Fibroblast of pulmonary artery (primary cell): ENCODE data around the gene LARGE1.

Experiments
- DNase-seq: peaks from one replicate; pipeline ENCODE4 v3.0.0-alpha.2; 2010; ENCODE audit warnings: low read depth
- H3K4me3 ChIP-seq: replicated peaks from 2 replicates; pipeline ENCODE4 v1.5.1; 2011; ENCODE audit warnings: low read depth, mild to moderate bottlenecking, control low read depth, low read length, moderate library complexity
- CTCF ChIP-seq: IDR thresholded peaks from 2 replicates; pipeline ENCODE4 v1.5.1; 2011; ENCODE audit warnings: mild to moderate bottlenecking, control low read depth, low read length, inconsistent platforms; ENCODE audit errors: missing control alignments

Gene LARGE1

GRCh38 chr22:33599596-33599995 lies 320.7 kb downstream of the LARGE1 start:
- H3K4me3 ChIP-seq, result no peak overlapping the region
- DNase-seq, result no peak
- no peak for TF ChIP-seq CTCF

- DNase-seq, result no peak
Observed at GRCh38 chr22:33598821-33599220, 321.5 kb downstream of the LARGE1 start.

GRCh38 chr22:33597274-33597985 lies 322.8 kb downstream of the LARGE1 start:
- DNase-seq, result no peak
- no peak for TF ChIP-seq CTCF
- H3K4me3 ChIP-seq, result no peak overlapping the region

More at GRCh38 chr22:33598821-33599220, 321.5 kb downstream of the LARGE1 start:
- TF ChIP-seq CTCF, result no peak
- no peak overlapping the region for H3K4me3 ChIP-seq

- no peak for TF ChIP-seq CTCF
- DNase-seq, result no peak
- H3K4me3 ChIP-seq, result no peak overlapping the region
Observed at GRCh38 chr22:33593818-33594217, 326.5 kb downstream of the LARGE1 start.

GRCh38 chr22:33591946-33592345 lies 328.3 kb downstream of the LARGE1 start:
- no peak for DNase-seq
- no peak for TF ChIP-seq CTCF
- H3K4me3 ChIP-seq, result no peak overlapping the region

GRCh38 chr22:33589297-33589696 lies 331.0 kb downstream of the LARGE1 start:
- no peak for DNase-seq
- no peak overlapping the region for H3K4me3 ChIP-seq
- TF ChIP-seq CTCF, result no peak

- no peak for TF ChIP-seq CTCF
- no peak for DNase-seq
- no peak overlapping the region for H3K4me3 ChIP-seq
Observed at GRCh38 chr22:33588860-33589259, 331.4 kb downstream of the LARGE1 start.
